OCI-LY7 (cell line): Measurements from ENCODE around the gene GPHN.

Source experiments
- CTCF ChIP-seq: fragments of 200-600 bp; sonication (generic); conservative IDR thresholded peaks from 2 replicates; pipeline ENCODE4 v1.5.1; 2014; ENCODE audit warnings: mild to moderate bottlenecking, antibody characterized with exemption, low read length, moderate library complexity, mixed read lengths
- EZH2phosphoT487 ChIP-seq: fragments of 200-600 bp; sonication (generic); IDR thresholded peaks from 2 replicates; pipeline ENCODE4 v1.6.1; 2018; ENCODE audit warnings: low read depth, borderline replicate concordance, mild to moderate bottlenecking, mixed run types, antibody characterized with exemption, low read length, moderate library complexity, mixed read lengths

GRCh38 chr14:66473223-66473622 lies 34.7 kb upstream of the GPHN start:
- TF ChIP-seq CTCF: no peak
- no peak for TF ChIP-seq EZH2phosphoT487
